ENCODE results near the gene LELP1.
"Not testable (repeated sequence)": the region's sequence is repeated elsewhere in the genome, so short reads cannot be mapped to it uniquely, and the experiment has no call there.

LELP1 gene
- total RNA-seq = 0 reads per million in 3 experiments

DNA sequence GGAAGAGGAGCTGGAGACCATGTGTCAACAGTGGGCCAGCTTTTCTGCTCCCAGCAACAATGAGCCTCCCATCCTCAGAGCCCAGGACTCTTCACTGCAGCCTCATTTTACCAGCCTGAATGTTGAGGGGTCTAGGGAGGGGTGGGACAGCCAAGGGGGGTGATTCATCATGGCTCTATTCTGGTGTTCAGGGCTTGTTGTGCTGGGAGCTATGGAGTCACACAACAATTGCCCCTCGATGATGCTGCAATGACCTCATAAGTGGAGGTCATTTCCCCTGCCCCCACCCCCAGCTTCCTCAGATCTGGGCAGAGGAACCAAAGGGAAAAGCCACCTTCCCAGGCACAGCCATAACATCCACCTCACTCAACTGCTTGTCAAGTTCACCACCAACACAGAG is at the start of gene LELP1:
Gene LELP1 (plus strand): TSS at position 301 of the 400 bp plus-strand sequence. CDS start 1,278 bp downstream, outside the sequence.
- DNase-seq = no peak

DNA sequence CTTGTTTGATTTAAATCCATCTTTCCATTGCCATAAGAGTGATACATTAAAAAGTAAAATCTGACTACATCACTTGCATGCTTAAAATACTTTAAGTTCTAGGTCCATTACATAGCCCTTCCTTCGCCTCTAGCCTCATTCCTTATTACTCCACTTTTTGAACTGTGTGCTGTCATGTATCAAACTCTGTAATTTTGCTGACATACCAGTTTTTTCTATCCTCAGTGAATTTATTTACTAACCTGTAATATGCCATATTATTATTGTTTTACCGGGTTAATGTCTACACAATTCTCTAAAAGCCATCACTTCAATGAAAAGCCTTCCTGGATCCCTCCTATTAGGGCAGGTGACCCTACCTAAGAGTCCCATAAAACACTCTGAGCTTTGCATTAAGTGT is 47.7 kb upstream of the LELP1 start:
- no peak for DNase-seq

DNA sequence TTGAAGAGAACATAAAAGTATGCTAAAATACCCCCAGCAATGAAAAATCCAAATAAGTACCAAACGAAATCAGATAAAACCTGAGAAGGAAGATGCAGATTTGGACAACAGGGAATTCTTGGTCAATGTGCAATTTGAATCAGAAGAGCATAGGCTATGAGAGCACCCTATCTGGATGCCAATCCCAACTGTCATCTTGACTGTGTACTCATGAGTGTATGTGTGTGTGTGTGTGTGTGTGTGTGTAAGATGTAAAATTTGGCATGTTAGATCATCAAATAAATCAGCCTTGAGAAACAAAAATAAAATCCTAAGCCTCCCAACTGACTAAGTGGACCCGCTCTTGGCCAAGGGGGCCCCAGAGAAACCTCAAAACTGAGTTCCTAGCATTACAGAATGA is 34.5 kb upstream of the LELP1 start:
- no peak for DNase-seq

DNA sequence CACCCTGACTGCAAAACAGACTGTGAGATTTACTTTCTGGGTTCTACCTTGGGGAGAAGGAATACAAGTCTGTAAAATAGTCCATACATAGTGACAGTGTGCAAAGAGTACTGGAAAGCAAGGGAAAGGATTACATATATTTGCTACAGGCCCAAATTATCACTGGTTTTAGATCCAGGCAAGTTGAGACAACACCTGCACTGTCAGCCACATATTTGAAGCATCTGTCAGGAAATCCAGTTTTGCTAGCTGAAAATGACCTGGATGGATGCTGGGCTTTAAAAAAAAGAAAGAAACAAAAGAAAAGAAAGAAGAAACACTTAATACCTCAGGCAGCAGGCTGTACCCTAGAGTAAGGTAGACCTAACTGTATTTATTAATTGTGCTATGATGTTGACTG is 28.6 kb upstream of the LELP1 start:
- DNase-seq = no peak

DNA sequence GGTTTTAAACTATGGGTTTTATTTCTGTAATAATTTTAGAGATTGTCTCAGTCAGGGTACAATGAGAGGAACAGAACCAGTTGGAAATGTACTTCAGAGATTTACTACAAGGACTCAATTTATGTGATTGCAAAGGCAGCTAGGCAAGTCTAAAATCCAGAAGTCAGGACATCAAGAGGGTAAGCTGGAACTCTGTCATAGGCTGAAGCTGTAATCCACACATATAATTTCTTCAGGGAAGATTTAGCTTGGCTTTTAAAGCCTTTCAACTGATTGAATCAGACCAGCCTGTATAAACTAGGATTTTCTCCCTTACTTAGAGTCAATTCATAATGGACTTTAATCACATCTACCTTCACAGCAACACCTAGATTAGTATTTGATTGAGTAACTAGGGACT is 24.3 kb upstream of the LELP1 start:
- no peak for DNase-seq

DNA sequence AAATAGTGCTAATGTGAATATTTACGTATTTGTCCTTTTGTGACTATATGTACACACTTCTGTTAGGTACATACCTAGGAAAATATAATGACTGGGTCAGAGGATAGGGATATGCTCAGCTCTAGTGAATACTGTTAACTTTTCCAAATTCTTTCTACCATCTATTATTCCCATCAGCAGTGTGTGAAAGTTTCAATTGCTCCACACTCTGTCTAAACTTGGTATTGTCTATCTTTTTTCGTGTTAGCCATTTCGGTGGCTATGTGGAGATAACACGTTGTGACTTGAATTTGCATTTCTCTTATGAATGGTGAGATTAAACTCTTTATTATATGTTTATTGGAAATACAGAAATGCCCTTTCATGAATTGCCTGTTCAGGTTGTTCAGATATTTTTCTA is 22.7 kb upstream of the LELP1 start:
- no peak for DNase-seq

DNA sequence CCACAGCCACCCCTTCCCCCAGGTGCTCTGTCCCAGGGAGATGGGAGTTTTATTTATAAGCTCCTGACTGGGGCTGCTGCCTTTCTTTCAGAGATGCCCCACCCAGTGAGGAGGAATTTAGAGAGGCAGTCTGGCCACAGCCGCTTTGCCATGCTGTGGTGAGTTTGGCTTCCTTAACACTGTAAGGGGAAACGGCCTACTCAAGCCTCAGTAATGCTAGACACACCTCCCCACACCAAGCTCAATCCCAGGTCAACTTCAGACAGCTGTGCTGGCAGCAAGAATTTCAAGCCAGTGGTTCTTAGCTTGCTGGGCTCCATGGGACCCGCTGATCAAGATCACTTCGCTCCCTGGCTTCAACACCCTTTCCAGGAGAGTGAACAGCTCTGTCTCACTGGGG is 14.9 kb upstream of the LELP1 start:
- DNase-seq = not testable (repeated sequence)

DNA sequence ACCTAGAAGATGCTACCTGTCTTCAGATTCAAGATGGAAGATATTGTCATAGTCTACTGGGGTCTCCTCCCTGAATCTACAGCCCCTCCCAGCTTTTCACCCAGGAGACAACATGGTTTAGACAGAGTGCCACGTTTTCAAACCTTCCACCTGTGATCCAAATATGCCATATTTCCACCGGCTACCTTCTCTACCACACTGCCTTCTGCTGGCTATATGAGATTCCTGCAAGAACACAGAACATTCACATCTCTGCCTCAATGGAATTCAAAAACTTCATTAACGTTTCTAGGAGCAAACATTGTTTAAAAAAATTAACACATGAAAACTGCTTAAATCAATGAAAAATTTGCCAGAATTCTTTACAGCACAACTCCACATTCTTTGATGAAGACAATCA is 12.9 kb upstream of the LELP1 start:
- DNase-seq = no peak

DNA sequence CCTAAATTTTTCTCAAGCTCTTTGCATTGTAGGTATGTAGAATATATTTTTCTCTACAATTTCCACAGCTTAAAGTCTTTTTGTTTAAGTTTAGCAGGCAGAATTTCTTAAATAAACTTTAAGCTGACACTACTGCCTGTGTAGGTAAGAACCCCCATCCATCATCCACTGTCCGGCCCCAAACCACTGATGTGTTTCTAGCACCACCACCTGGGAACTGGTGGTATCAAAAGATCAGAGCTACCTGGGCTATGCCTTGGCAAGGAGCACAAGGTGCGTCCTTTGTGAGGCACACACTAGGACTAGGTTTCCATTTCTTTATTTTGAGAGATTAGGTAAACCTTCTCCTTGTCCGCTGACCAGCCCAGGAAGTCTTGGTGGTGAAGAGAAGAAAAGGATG is 10.5 kb upstream of the LELP1 start:
- DNase-seq = no peak

DNA sequence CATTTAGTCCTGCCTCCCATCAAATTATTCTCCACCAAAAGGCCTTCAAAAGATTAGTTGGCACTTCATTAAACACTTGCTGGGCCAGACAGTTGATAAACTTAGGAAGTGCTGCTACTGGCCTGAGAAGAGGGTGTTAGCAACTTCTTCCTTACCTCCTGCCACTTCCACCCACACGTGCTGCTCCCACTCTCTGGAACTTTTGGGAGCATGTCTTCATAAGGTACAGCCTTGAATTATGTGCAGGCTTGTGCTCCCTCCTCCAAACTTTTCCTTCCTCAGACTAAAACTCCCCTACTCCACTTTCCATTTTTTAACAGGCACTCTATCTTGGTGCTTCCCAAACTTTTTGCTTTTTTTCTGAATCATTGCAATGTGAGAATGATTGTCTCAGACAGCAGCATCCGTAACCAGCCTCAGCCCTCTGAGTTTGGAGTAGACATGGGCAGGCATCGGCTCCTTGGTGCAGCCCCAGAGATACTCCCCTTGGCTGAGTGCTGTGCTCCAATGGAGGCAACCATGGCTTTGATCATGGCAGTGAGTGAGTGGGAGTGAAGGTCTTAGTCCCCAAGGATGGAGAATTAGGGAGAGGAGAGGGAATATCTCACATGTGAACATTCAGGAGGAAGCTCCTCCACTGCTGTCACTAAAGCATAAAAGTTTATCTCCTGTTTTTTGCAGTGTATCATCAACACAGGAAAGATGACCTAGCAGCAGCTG is 8.7 kb upstream of the LELP1 start:
- DNase-seq = no peak

DNA sequence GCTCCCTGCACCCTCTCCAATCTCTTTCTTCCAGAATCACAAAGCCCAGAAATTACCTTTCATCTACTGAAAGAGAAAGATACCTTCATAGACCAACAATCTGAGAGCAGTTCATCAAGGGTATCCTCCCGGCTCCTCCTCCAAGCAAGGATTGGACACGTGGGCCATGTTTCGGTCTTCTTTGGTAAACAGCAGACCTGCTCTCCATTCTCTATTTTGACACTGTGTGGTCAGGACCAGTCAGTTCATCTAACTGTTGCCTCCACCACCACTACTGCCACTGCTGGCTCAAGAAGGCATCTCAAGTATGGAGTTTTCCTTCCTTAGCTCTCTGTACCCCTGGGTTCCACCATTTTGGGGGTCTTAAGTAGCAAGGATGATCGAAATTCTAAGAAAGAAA is 8.0 kb upstream of the LELP1 start:
- DNase-seq = no peak

DNA sequence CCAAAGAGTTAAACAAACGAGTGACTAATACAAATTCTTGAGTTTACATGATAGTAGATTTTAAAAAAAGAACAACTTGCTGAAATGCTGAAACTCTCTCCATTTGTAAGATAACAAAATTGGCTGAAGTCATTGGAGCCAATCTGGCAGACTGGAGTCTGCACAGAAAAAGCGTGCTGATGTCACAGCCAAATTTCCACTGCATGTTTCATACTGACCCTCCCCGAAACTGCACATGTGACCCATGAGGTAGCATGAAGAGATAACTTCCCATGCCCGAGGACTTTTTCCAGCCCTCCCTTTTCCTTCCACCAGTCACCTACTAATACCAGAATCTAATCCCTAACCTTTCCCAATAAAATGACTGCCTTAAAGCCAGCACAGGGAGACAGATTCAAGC is 1.2 kb upstream of the LELP1 start:
- no peak for DNase-seq

DNA sequence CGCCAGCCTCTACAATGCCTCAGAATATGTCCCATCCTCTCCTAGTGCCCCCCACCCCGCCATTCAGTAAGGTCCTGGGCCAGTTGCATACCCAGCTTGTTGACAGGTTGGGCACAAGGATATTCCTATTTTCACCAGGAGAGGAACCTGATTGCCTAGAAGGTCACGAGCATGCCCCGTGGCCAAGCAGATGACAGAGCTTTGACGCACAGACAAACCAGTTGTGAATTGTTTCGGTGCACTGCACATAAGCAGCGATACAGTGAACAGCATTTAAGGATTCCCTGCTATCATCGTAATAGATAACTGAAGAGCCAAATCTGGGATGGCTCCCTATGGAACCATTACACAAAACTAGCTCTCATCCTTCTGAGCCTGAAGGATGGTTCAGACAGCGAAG is 3.4 kb downstream of the LELP1 start:
- no peak for DNase-seq

DNA sequence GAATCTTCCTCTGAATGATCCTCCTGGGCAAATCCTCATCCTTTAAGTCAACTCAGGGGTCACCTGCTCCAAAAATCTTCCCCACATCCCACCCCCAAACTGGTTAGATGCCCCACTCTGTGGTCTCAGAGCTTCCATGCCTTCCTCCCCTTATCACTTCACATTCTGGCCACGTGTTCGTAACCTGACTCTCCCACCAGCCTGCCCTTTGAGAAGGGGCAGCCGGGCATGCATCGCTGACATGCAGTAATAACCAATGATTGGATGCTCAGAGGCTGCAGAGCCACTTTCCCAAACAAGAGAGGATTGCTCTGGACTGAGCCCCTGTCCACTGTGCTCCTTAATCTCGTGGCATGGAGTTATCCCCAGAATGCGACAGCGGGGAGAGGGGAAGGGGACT is 7.0 kb downstream of the LELP1 start:
- no peak for DNase-seq

DNA sequence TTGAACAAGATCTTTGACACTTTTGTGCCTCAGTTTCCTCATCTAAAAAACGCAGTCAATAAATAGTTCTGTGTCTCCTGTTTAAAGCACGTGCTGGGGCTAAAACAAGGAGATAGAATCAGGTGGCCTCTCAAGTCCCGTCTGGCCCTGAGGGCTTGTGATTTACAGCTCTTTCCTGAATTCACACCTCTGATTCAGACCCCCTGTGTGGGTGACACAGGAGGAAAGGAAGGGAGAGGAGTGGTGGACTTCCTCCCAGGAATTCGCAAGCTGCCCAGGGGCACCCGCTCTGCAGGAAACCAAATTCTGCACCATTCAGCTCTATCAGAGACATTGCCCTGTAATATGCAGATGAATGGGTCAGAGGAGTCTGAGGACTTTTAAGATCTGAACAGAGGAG is 9.0 kb downstream of the LELP1 start:
- no peak for DNase-seq

DNA sequence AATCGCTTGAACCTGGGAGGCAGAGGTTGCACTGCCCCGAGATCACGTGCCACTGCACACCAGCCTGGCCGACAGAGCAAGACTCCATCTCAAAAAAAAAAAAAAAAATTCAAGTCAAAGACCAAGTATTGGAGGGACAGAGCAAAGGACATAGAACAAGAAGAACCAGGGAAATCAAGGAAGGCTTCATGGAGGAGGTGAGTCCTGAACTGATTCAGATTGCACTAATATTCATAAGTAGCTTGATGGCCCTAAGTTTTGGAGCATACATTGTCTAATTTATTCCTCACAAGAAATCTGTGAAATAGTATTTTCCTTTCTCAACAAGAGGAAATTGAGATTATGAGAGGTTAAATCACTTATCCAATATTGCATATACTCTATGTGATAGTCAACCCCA is 10.3 kb downstream of the LELP1 start:
- DNase-seq = no peak

DNA sequence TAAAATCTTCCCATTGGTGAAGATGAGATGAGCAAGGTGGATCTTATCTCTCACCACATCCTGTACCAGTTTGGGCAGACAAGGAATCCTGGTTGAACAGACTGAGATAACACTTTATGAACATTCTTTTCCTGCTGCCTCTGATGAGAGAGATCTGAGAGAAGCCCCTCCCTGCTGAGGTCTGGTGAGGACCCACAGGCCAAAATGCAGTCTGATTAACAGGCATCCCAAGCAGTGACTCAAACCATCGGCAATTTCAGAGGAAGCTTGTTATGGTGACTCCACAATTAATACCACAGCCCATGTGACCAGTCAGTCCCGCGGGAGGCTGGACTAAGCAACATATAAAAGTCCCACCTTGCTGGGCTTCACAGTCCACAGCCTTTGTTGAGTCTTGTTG is 14.0 kb downstream of the LELP1 start, which contains the start of gene PRR9:
Gene PRR9 (plus strand): TSS at position 373 of the 400 bp plus-strand sequence. CDS start 561 bp downstream, outside the sequence.
- DNase-seq = no peak

DNA sequence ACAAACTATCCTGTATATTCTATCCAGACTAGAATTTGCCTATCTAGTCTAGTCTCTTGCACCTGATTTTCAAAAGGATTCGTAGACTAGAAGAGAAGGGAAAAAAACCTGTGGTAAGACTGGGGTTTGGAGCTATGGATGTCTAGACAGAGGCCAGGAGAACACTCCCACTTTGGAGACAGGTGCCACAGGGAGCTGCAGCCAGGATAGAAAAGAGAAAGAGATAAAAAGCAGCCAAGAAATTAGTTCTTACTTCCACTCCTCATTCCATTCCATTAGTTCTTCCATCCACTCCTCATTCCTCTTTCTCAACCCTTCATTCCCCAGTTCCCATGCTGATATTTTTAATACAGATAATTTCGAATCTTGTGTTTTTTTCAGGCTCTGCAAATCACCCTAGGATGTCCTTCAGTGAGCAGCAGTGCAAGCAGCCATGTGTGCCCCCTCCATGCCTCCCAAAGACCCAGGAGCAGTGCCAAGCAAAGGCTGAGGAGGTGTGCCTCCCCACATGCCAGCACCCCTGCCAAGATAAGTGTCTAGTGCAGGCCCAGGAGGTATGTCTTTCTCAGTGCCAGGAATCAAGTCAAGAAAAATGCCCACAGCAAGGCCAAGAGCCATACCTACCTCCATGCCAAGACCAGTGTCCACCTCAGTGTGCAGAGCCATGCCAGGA is 14.7 kb downstream of the LELP1 start:
- DNase-seq = no peak

DNA sequence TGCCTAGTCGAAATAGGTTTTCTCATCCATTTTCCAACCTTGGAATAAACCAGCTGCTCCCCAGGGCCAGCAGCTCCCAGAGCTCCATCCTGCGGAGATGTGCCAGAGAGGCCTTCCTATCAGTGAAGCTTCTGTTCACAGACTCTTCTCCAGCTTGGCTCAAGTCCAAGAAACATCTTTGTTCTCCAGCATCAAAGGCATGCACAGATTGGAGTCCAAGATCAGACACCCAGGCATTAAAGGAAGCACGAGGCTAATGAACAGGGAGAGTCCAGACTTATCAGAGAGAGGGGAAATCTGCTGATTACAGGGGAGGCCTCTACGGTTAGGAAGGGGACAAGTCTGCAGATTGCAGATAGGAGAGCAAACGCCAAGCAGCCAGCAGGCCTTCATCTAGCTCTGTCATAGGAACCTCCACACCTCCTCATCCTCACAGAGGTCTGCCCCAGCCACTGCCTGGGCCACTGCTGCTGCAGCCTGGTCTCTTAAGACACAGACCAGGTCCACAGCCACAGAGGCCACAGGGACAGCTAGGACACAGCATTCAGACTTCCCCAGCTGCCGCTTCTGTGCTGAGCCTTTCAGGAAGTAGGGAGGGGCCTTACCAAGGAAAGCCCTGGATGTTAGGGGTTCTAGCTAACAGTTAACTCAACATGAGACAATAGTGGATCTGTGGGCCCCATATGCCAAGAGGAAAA is 17.5 kb downstream of the LELP1 start:
- DNase-seq = no peak

DNA sequence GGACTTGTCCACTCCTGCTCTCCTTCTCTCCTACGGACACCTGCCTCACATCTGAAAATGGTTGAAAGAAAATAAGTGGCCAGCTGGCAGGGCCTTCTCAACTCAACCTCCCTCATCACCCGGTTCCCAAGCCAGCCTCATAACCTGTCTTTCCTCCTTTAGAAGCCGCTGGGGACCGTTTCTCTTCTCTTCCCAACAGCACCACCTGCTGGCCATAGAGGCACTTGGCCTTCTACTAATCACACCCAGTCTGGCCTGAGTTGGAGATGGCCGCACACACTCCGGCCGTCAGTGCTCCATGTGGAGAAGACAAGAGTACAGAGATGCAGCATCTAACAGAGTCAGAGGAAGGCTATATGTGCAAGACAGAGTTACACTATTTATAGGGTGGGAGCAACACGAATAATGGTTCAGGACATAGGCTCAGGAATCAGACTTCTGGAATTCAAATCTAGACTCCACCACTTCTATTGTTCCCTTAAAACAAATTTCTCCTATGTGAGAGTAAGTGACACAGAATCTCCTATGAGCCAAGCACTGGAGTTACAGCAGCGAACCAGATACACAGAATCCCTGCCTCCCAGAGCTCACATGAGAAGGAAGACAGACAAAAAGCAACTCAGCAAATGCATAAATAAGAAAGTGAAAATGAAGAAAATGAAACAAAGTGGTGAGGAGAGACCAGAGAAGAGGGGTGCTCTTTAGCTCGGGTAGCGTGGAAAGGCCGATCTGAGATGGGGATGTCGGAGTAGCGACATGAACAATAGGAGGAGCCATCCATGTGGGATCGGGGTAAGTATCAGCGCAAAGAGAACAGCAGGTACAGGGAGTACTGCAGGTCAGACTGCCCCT is 20.0 kb downstream of the LELP1 start:
- DNase-seq = peak; percentile 15

DNA sequence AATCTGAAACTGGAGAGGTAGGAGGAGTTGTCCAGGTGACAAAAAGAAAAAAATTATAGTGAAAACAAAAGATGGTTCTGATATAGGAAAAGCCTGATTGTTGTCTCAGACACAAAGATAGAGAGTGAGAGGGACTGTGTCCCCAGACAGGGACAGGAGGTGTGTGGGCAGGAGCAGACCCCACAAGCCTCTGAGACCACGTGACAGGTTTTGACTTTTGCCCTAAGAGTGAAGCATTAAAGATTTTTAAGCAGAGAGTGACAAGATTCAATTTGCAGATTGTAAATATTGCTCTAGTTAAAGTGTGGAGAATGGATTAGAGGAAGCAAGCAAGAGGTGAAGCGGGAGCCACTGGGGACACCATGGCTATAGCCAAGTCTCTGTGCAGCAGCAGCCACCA is 24.6 kb downstream of the LELP1 start:
- DNase-seq = no peak

DNA sequence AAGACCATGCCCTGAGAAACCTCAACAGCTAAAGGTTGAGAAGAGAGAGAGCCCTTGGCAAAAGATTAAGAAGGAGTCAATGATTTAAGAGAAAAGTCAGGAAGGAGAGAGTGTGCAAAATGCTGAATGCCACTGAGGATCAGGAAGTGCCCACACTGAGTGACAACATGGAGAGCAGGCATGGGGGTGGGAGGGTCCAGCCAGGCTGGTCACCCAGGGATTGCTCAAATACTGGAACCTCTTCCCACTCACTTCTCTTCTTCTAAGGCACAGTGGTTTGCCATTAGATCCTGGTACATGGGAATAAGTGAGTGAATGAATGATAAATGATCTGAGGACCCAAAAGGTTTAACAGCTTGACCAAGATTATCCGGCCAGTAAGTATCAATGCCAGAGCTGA is 25.3 kb downstream of the LELP1 start:
- DNase-seq = no peak

Data from central memory CD4-positive, alpha-beta T cell (primary cell).